Measurements from ENCODE around the gene DHX58.
"Not testable (repeated sequence)": the region's sequence is repeated elsewhere in the genome, so short reads cannot be mapped to it uniquely, and the experiment has no call there.

DHX58 gene

GRCh38 chr17:42112552-42113176 is at the start of gene DHX58:
TSS of gene DHX58 (minus strand) at chr17:42112714. CDS start at chr17:42111892, 822 bp downstream.
- peak; percentile 61 to 66 for DNase-seq (ENCODE audit: low read depth in 2 of 2)

- no peak for DNase-seq (ENCODE audit: low read depth in 2 of 2)
These were observed 48.0 kb upstream of the DHX58 start for GRCh38 chr17:42160531-42160910.

GRCh38 chr17:42159796-42160530 is 47.4 kb upstream of the DHX58 start:
- DNase-seq (ENCODE audit: low read depth in 2 of 2) = no peak

- no peak for DNase-seq (ENCODE audit: low read depth in 2 of 2)
These were observed 43.1 kb upstream of the DHX58 start for GRCh38 chr17:42155614-42156045.

GRCh38 chr17:42153919-42154742 is 41.6 kb upstream of the DHX58 start:
- no peak for DNase-seq (ENCODE audit: low read depth in 2 of 2)

GRCh38 chr17:42146911-42147607 is 34.5 kb upstream of the DHX58 start:
- DNase-seq (ENCODE audit: low read depth in 2 of 2) = no peak

- DNase-seq (ENCODE audit: low read depth in 2 of 2) = not testable (repeated sequence)
These were observed 30.6 kb upstream of the DHX58 start for GRCh38 chr17:42143138-42143537.

- no peak for DNase-seq (ENCODE audit: low read depth in 2 of 2)
These were observed 29.9 kb upstream of the DHX58 start for GRCh38 chr17:42142371-42142896.

GRCh38 chr17:42141382-42141781 is 28.9 kb upstream of the DHX58 start:
- no peak for DNase-seq (ENCODE audit: low read depth in 2 of 2)

GRCh38 chr17:42140690-42141089 is 28.2 kb upstream of the DHX58 start:
- DNase-seq (ENCODE audit: low read depth in 2 of 2) = not testable (repeated sequence)

GRCh38 chr17:42138749-42139492 is 26.4 kb upstream of the DHX58 start:
- DNase-seq (ENCODE audit: low read depth in 2 of 2) = no peak

GRCh38 chr17:42136654-42137051 is 24.1 kb upstream of the DHX58 start:
- no peak for DNase-seq (ENCODE audit: low read depth in 2 of 2)

GRCh38 chr17:42135664-42136653 is 23.4 kb upstream of the DHX58 start:
- no peak for DNase-seq (ENCODE audit: low read depth in 2 of 2)

- no peak for DNase-seq (ENCODE audit: low read depth in 2 of 2)
These were observed 22.6 kb upstream of the DHX58 start for GRCh38 chr17:42135151-42135550.

- DNase-seq (ENCODE audit: low read depth in 2 of 2) = no peak
These were observed 21.0 kb upstream of the DHX58 start for GRCh38 chr17:42133461-42134041.

- DNase-seq (ENCODE audit: low read depth in 2 of 2) = peak in 1 of 2 experiments; percentile 34
These were observed 20.4 kb upstream of the DHX58 start for GRCh38 chr17:42132941-42133340.

- DNase-seq (ENCODE audit: low read depth in 2 of 2) = no peak
These were observed 19.5 kb upstream of the DHX58 start for GRCh38 chr17:42131981-42132432.

- no peak for DNase-seq (ENCODE audit: low read depth in 2 of 2)
These were observed 18.7 kb upstream of the DHX58 start for GRCh38 chr17:42131232-42131631.

- no peak for DNase-seq (ENCODE audit: low read depth in 2 of 2)
These were observed 17.9 kb upstream of the DHX58 start for GRCh38 chr17:42130310-42130936.

Measured in stimulated activated CD4-positive, alpha-beta T cell treated with anti-CD3 and anti-CD28 coated beads, Interleukin-12 subunit alpha, Interleukin-12 subunit beta, amount 100 ng/mL, for 24 hours (primary cell).